Endothelial cell (in vitro differentiated cells): ENCODE data around the gene RPTOR. TPM values are rescaled to one million over a fixed set of nuclear protein-coding genes. Genes with fewer than 3 reads are reported as not detected.

Experiments used
- DNase-seq: peaks from one replicate; pipeline ENCODE4 v3.0.0; 2021; ENCODE audit warnings: low spot score
- H3K27ac Mint-ChIP-seq: one replicate; pipeline ENCODE4 v1.8.0; 2021; ENCODE audit warnings: mixed read lengths, inconsistent platforms; ENCODE audit not compliant: unreplicated experiment
- H3K27me3 Mint-ChIP-seq: one replicate; pipeline ENCODE4 v1.8.0; 2021; ENCODE audit warnings: mild to moderate bottlenecking, moderate library complexity, mixed read lengths, inconsistent platforms; ENCODE audit not compliant: unreplicated experiment
- H3K36me3 Mint-ChIP-seq: one replicate; pipeline ENCODE4 v1.8.0; 2021; ENCODE audit warnings: mild to moderate bottlenecking, low read depth, mixed read lengths, inconsistent platforms; ENCODE audit not compliant: unreplicated experiment
- H3K4me1 Mint-ChIP-seq: one replicate; pipeline ENCODE4 v1.8.0; 2021; ENCODE audit warnings: mild to moderate bottlenecking, mixed read lengths, inconsistent platforms; ENCODE audit not compliant: unreplicated experiment
- H3K4me3 Mint-ChIP-seq: one replicate; pipeline ENCODE4 v1.8.0; 2021; ENCODE audit warnings: mild to moderate bottlenecking, mixed read lengths, inconsistent platforms; ENCODE audit not compliant: unreplicated experiment
- H3K9me3 Mint-ChIP-seq: one replicate; pipeline ENCODE4 v1.8.0; 2021; ENCODE audit warnings: mixed read lengths, inconsistent platforms; ENCODE audit not compliant: unreplicated experiment
- CTCF ChIP-seq: fragments of 200-600 bp; sonication (generic); IDR thresholded peaks from one replicate; pipeline ENCODE4 v1.5.0; 2021; ENCODE audit warnings: antibody characterized with exemption; ENCODE audit not compliant: unreplicated experiment
- total RNA-seq: library from RNA; stranded (reverse); fragmentation: NEBNext Ultra II Directional; extraction: Animal tissue kit (Norgen Biotek cat#: 25700); gene quantifications from one replicate; pipeline ENCODE4 v1.2.1, GENCODE V29; 2021; ENCODE audit not compliant: unreplicated experiment

Gene RPTOR
- total RNA-seq, 1 donor from 2014 or later = 36.7 TPM

GRCh38 chr17:80919331-80920311 lies 375.0 kb downstream of the RPTOR start:
- Mint-ChIP-seq H3K27me3 (peaks cover 9% of the 10 kb centered on the region), H3K27ac (no peak overlapping the region), H3K9me3 (no peaks in the 10 kb centered on the region), H3K36me3 (peaks cover 20% of the 10 kb centered on the region), H3K4me3 (no peak overlapping the region), H3K4me1 (peaks cover 1% of the 10 kb centered on the region)
- no peak for TF ChIP-seq CTCF
- DNase-seq = no peak

GRCh38 chr17:80920441-80920840 lies 375.8 kb downstream of the RPTOR start:
- no peak overlapping the region for H3K27ac Mint-ChIP-seq
- no peaks in the 10 kb centered on the region for H3K9me3 Mint-ChIP-seq
- H3K36me3 Mint-ChIP-seq = peaks cover 20% of the 10 kb centered on the region
- peaks cover 9% of the 10 kb centered on the region for H3K27me3 Mint-ChIP-seq
- H3K4me3 Mint-ChIP-seq = peak overlapping the region; percentile 17
- H3K4me1 Mint-ChIP-seq = peaks cover 4% of the 10 kb centered on the region
- DNase-seq = no peak
- TF ChIP-seq CTCF = no peak

- peaks cover 4% of the 10 kb centered on the region for H3K4me1 Mint-ChIP-seq
- peaks cover 18% of the 10 kb centered on the region for H3K36me3 Mint-ChIP-seq
- no peak for TF ChIP-seq CTCF
- H3K27me3 Mint-ChIP-seq = peaks cover 9% of the 10 kb centered on the region
- no peak overlapping the region for H3K27ac Mint-ChIP-seq
- no peaks in the 10 kb centered on the region for H3K9me3 Mint-ChIP-seq
- H3K4me3 Mint-ChIP-seq = no peak overlapping the region
- DNase-seq = no peak
These were observed 376.5 kb downstream of the RPTOR start for GRCh38 chr17:80921159-80921558.

GRCh38 chr17:80921741-80922579 lies 377.3 kb downstream of the RPTOR start:
- no peak overlapping the region for H3K4me3 Mint-ChIP-seq
- H3K27ac Mint-ChIP-seq = no peak overlapping the region

More at GRCh38 chr17:80921741-80922579, 377.3 kb downstream of the RPTOR start:
- peaks cover 18% of the 10 kb centered on the region for H3K36me3 Mint-ChIP-seq
- H3K4me1 Mint-ChIP-seq = peaks cover 7% of the 10 kb centered on the region
- H3K9me3 Mint-ChIP-seq = no peaks in the 10 kb centered on the region
- no peak for TF ChIP-seq CTCF
- peaks cover 9% of the 10 kb centered on the region for H3K27me3 Mint-ChIP-seq
- no peak for DNase-seq
